Neural crest cell (in vitro differentiated cells): Measurements from ENCODE around the gene TIAM1. TPM values are rescaled to one million over a fixed set of nuclear protein-coding genes. Genes with fewer than 3 reads are reported as not detected.

ENCODE experiments used
- DNase-seq: peaks from one replicate; pipeline ENCODE4 v3.0.0; 2021; ENCODE audit warnings: low read depth, mixed read lengths, low spot score
- H3K27ac Mint-ChIP-seq: one replicate; pipeline ENCODE4 v1.8.0; 2021; ENCODE audit warnings: mild to moderate bottlenecking, mixed read lengths; ENCODE audit not compliant: unreplicated experiment
- H3K27me3 Mint-ChIP-seq: 2 replicates; pipeline ENCODE4 v1.8.0; 2021; ENCODE audit warnings: low read depth, mild to moderate bottlenecking, mixed read lengths
- H3K36me3 Mint-ChIP-seq: 2 replicates; pipeline ENCODE4 v1.8.0; 2021; ENCODE audit warnings: low read depth, mild to moderate bottlenecking, mixed read lengths
- H3K4me1 Mint-ChIP-seq: 2 replicates; pipeline ENCODE4 v1.8.0; 2021; ENCODE audit warnings: mixed read lengths
- H3K4me3 Mint-ChIP-seq: one replicate; pipeline ENCODE4 v1.8.0; 2021; ENCODE audit warnings: mild to moderate bottlenecking, mixed read lengths
- H3K9me3 Mint-ChIP-seq: 2 replicates; pipeline ENCODE4 v1.8.0; 2021; ENCODE audit warnings: mixed read lengths
- total RNA-seq: library from RNA; stranded (reverse); gene quantifications from 2 replicates; pipeline ENCODE4 v1.2.1, GENCODE V29; 2021
- TF ChIP-seq, protein P1 (sequence below): fragments of 200-600 bp; sonication (generic); conservative IDR thresholded peaks from 2 replicates; pipeline ENCODE4 v1.5.0; 2021; ENCODE audit warnings: antibody characterized with exemption, mild to moderate bottlenecking

The TIAM1 gene
- total RNA-seq, 1 donor from 2014 or later, result 53.6 TPM

DNA sequence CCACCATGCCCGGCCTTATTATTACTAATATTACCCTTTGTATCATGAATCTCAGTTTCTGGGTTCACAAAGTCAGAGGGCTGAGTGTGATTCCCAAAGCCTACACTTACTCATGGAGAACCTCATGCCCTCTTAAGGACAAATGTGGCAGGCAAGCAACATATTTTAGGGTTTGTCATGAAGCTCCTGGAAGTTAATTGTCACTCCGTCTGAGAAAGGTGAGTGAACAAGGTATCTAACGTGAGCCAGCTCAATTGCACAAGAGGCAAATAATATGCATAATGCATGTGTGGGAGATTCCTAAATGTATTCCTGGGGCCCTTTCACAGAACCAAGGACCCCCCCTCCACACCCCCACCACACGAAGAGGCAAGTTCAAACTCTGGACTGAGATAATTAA lies 10.1 kb upstream of the TIAM1 start:
- H3K9me3 Mint-ChIP-seq, result no peaks in the 10 kb centered on the region
- no peak overlapping the region for H3K4me3 Mint-ChIP-seq
- no peaks in the 10 kb centered on the region for H3K27me3 Mint-ChIP-seq
- H3K36me3 Mint-ChIP-seq, result peaks cover 5% of the 10 kb centered on the region
- peaks cover 31% of the 10 kb centered on the region for H3K4me1 Mint-ChIP-seq
- TF ChIP-seq, protein P1, sequence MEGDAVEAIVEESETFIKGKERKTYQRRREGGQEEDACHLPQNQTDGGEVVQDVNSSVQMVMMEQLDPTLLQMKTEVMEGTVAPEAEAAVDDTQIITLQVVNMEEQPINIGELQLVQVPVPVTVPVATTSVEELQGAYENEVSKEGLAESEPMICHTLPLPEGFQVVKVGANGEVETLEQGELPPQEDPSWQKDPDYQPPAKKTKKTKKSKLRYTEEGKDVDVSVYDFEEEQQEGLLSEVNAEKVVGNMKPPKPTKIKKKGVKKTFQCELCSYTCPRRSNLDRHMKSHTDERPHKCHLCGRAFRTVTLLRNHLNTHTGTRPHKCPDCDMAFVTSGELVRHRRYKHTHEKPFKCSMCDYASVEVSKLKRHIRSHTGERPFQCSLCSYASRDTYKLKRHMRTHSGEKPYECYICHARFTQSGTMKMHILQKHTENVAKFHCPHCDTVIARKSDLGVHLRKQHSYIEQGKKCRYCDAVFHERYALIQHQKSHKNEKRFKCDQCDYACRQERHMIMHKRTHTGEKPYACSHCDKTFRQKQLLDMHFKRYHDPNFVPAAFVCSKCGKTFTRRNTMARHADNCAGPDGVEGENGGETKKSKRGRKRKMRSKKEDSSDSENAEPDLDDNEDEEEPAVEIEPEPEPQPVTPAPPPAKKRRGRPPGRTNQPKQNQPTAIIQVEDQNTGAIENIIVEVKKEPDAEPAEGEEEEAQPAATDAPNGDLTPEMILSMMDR, result no peak
- no peak overlapping the region for H3K27ac Mint-ChIP-seq
- no peak for DNase-seq

GRCh38 chr21:31352836-31353235 lies 8.8 kb upstream of the TIAM1 start:
- TF ChIP-seq, protein P1, result no peak
- no peak for DNase-seq
- peaks cover 35% of the 10 kb centered on the region for H3K4me1 Mint-ChIP-seq
- no peaks in the 10 kb centered on the region for H3K9me3 Mint-ChIP-seq
- peaks cover 5% of the 10 kb centered on the region for H3K36me3 Mint-ChIP-seq
- no peaks in the 10 kb centered on the region for H3K27me3 Mint-ChIP-seq
- no peak overlapping the region for H3K27ac Mint-ChIP-seq
- H3K4me3 Mint-ChIP-seq, result no peak overlapping the region

DNA sequence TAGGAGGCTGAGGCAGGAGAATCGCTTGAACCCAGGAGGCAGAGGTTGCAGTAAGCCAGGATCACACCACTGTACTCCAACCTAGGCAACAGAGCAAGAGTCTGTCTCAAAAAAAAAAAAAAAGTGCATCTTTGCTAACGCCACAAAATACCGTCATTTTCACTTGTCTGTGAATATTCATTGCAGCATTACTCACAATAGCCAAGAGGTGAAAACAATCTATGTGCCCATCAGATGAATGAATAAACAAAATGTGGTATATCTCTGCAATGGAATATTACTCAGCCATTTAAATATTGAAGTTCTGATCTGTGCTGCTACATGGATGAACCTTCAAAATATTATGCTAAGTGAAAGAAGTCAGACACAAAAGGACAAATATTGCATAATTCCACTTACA lies 7.9 kb upstream of the TIAM1 start:
- Mint-ChIP-seq H3K27ac (no peak overlapping the region), H3K9me3 (no peaks in the 10 kb centered on the region), H3K4me1 (peaks cover 40% of the 10 kb centered on the region), H3K36me3 (peaks cover 5% of the 10 kb centered on the region), H3K4me3 (no peak overlapping the region), H3K27me3 (no peaks in the 10 kb centered on the region)
- no peak for DNase-seq
- TF ChIP-seq, protein P1, result no peak

DNA sequence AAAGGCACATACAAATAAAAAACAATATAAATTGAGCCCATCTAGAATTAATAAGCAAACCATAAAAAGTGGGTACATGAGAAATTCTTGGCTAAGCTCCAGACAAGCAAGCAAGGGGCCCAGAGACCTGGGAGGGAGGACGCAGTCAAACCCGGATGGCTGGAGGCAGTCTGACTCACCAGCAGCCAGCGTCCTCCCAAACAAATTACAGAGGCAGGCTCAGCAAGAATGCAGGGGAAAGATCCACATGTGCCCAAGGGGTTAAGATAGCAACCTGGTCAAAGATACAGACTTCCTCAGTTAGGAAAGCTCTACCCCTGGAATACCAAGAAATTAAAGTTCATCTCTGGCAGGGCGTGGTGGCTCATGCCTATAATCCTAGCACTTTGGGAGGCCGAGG lies 7.4 kb upstream of the TIAM1 start:
- H3K4me3 Mint-ChIP-seq, result no peak overlapping the region
- peaks cover 43% of the 10 kb centered on the region for H3K4me1 Mint-ChIP-seq
- TF ChIP-seq, protein P1, result no peak
- H3K9me3 Mint-ChIP-seq, result no peaks in the 10 kb centered on the region
- peaks cover 5% of the 10 kb centered on the region for H3K36me3 Mint-ChIP-seq
- no peaks in the 10 kb centered on the region for H3K27me3 Mint-ChIP-seq
- H3K27ac Mint-ChIP-seq, result peak overlapping the region; percentile 19
- DNase-seq, result no peak

DNA sequence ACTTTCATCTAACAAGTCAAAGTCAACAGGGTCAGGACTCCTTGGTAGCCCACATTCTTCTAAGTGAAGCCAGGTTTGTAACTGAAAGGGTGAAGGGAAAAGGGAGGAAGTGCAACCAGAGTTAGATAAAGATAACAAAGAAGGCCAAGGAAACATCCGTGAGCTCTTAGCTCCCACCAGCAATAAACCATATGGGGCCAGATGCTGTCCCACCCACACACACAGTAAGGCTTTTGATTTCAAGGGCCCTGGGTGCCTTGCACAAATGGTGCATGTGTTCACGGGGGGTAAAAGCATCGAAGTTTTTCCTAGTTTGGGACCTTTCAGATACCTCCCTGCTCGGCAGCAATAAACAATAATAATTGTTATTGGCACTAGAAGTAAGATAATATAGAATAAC lies 5.1 kb upstream of the TIAM1 start:
- peaks cover 2% of the 10 kb centered on the region for H3K27me3 Mint-ChIP-seq
- H3K27ac Mint-ChIP-seq, result no peak overlapping the region
- H3K4me3 Mint-ChIP-seq, result no peak overlapping the region

More for the DNA sequence above, 5.1 kb upstream of the TIAM1 start:
- Mint-ChIP-seq H3K4me1 (peaks cover 44% of the 10 kb centered on the region), H3K36me3 (peaks cover 5% of the 10 kb centered on the region), H3K9me3 (no peaks in the 10 kb centered on the region)
- TF ChIP-seq, protein P1, result no peak
- no peak for DNase-seq
